Raji (cell line): Measurements from ENCODE around the gene TRAPPC12.

Experiments used
- POLR2A ChIP-seq: IDR thresholded peaks from 2 replicates; pipeline ENCODE4 v1.6.1; 2011; ENCODE audit warnings: low read depth, low read length, control low read depth; ENCODE audit not compliant: insufficient read depth

Gene TRAPPC12

DNA sequence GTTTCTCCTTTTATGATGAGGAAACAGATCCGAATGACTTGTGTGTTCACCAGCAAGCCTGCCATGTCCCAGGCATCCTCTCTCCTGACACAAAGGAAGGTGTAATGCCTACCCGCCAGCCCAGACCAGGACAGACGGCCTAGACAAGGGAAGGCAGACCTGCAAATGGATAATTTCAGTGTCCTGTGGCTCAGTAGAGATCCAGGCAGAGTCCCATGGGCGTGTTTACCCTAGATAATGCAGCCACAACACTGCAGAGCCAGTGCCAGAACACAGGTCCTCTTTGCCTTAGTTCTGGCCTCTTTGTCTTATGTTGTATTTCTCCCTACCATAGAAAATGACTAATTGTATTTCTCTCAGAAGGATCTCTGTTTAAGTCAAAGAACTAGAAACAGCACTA lies 12.7 kb downstream of the TRAPPC12 start:
- TF ChIP-seq POLR2A, result no peak

DNA sequence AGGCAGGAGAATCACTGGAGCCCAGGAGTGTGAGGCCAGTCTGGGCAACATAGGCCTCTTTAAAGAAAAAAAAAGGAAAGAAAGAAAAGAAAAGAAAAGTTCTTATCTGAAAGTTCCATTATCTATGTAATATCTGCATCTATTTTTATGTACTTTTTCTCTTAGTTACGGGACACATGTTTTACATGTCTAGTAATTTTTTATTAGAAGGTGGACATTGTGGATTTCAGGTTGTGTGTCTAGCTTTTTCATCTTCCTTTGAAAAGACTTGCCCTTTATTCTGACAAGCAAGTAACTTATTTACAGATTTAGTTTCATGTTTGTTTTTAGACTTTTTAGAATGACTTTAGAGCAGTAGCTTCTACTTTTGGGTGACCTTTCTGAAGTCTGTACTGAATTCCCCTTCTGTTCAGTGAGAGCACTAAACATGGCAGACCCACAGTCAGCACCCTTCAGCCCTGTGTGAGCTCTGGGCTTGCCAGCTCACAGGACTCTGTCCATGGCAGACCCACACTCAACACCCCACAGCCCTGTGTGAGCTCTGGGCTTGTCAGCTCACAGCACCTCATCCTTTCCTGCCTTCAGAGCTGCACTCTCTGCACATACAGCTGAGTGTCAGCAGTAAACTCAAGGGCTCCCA lies 17.5 kb downstream of the TRAPPC12 start:
- no peak for TF ChIP-seq POLR2A

DNA sequence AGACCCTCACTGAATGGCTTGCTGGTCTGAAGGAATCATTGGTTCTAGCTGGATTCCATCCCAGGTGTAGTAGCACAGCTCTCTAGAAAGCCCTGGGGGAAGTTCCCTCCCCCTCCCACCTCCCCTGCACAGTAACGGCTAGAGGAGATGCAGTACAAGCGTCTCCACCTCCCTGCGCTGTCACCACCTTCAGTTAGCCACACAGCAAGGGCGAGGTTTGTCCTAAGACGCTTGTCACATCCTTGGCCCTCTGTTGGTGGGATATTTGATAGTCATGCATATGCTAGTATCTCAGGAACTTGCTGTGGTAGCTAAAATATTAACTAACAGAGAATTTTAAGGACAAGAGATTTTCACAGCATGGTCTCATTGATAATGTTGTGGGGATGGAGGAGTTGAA lies 19.4 kb downstream of the TRAPPC12 start:
- TF ChIP-seq POLR2A, result no peak

DNA sequence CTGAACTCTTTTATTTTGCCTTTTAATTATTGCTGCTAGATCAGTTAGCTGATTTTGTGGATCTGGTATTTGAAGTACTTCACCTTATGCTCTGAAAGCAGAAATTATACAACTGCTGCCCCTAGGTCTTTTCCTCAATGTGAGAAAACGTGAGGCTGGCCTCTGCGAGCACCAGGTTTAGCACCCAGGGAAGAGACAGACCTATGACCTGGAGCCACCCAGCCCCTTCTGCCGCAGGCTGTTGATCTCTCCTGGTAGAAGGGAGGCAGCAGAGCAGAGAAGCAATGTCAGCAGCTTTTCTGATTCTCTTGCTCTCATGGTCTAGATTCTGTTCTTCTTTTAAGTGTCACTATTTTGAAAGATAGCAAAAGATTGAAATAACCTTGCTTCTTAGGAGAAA lies 19.9 kb downstream of the TRAPPC12 start:
- TF ChIP-seq POLR2A, result no peak

DNA sequence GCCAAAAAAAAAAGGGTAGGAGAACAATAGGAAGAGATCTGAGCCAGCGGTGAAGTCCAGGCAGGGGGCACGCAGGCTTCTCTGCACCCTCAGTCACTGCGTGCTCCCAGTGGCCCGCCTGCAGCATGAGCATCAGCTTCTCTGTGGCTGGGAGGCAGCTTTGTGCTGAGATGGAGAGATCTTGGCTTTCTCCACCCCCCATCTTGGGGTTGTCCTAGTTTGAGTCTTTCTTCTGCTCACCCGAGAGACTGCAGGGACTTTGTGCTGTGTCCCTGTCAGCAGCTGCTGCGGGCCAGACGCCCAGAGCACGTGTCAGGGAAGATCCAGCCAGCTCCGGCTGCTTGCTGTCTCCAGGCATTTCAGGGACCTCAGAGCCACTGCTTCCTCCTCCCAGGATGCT lies 20.3 kb downstream of the TRAPPC12 start:
- no peak for TF ChIP-seq POLR2A

DNA sequence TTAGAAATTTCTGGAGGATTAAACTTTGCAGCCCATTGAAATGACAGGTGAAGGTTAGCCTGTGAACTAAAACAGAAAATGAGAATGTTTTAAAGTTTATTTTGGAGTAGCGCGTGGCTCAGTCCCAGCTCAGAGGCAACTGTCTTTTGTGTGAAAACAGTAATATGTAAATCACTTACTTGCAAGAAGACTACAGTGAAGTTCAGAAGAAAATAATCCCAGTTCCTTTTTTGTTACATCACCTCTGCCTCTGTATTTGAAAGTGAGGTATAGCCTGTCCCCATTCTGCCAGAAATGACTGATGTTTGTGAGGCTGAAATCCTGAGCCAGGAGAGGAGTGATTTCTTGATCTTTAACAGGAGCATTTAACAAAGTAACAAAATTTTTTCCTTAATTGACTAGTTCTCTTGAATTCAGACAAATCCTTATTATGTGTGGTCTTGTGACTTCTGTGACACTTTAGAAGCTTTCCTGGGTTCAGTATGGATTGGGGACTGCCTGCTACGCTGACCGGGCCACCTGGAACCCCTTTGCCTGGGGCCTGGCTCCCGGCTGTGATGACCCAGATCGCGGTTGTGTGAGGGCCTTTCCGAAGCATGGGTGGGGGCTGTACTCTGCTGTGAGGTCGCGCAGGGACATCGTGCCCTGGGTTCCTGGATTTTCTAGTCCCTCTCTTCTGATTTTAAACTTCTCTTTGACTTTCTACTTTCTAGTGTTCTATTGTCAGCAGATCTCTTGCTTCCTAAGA lies 24.3 kb downstream of the TRAPPC12 start:
- no peak for TF ChIP-seq POLR2A

DNA sequence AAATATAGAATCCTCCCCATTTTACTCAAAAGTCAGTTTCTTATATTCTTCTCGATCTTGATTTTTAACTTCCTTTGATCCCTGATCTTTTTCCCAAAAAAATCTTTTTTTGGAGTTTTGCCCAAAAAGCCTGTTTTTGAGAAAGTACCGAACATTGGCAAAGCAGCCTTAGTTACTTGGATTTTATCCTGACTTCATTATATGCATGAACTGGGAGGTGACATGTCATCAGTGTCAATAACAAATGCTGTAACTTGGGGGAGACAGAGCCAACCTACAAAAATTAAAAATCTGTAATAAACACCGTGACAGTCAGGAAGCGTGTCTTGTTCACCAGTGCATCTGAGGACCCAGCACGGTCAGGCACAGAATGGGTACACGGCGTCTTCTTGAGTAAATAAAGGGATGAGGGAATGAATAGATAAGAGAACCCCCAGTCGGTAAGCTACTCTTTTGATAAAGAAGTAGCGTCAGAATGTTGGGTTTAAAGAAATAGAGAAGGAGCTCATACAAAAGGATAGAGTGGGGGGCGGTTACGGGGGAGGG lies 24.9 kb downstream of the TRAPPC12 start:
- no peak for TF ChIP-seq POLR2A

DNA sequence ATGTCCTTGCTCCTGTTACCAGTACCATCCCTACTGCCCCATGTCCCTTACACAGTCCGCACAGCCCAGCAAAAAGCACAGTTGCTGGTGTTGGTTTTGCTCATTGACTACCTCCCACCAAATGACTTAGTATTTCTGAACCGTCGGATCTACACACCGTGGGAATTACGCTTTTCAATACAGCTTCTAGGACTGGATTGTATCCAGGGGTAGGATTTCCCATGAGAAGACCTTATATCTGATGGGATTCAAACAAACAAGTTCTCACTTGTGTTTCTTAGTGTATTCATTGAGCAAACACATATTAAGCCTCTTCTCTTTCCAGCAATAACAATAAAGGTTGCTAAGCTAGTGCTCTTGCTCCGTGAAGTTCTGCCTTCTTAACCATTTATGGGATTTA lies 25.8 kb downstream of the TRAPPC12 start:
- no peak for TF ChIP-seq POLR2A

DNA sequence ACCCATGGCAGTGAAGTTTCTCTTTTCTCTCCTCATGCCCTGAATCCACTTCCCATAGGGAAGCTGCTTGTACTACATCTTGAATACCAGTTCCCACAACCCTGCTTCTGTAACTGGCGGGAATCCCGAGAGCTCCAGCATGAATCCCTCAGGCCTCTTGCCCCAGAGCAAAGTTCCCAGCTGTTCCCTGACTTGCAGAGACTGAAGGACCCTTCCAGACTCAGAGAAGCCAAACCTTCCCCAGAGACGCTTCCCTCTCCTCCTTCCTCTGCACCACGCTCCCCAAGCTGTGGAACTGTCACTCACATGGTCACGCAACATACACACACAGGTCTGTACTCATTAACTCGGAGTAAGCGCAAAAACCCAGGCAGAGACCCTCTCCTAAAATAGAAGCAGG lies 26.4 kb downstream of the TRAPPC12 start:
- no peak for TF ChIP-seq POLR2A

DNA sequence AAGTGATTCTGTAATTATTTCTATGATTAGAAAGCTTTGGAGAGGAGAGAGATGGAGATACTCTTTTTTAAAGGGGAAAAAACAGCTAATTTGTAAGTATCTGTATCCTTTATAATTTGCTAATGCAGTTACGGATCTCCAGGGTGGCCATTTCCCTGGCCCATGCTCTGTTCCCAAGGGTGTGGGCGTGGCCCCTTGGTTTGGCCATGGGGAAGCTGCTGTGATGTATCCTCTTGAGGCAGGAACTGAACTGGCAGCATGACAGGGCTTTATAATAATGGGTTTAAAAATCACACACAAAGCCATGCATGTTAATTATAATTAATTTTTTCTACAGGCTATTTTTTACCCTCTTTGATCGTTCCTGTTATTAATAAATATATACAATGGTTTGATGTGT lies 27.0 kb downstream of the TRAPPC12 start:
- no peak for TF ChIP-seq POLR2A

DNA sequence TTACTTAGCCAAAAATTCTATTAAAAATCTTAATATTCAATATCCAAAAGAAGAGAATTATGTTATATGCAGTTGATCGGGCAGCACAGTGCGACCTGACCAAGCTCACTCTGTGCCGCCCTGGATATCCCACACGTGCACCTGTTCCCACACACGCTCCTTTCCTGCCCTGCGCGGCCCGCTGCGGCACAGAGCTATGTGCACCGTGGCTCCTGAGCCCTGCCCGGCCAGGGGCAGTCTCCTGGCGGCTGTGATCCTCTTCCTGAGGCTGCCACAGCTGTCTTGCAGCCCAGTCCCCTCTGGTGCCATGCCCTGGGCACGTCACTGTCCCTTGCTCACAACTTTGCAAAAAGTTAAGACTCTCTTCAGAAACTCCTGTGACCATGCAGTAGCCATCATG lies 29.3 kb downstream of the TRAPPC12 start:
- TF ChIP-seq POLR2A, result no peak

DNA sequence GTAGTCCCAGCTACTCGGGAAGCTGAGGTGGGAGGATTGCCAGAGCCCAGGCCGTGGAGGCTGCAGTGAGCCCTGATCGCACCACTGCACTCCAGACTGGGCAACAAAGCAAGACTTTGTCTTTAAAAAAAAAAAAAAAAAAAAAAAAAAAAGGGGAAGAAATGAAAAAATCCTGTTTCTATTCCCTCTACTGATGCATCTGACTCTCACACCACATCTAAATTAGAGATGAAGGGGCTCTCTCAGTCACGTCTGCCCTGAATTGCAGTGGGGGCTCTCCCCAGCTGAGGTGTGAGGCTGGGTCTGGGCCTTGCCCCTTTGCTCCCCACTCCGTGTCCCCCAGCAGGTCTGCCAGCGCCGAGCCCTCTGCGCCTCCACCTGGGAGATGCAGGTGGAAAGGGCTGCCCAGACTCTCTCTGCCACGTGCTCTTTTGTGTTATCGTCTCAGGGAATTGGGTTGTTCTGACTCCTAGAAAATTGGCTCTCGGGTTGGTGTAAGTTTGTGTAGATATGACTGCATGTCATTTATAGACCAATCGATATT lies 30.2 kb downstream of the TRAPPC12 start:
- no peak for TF ChIP-seq POLR2A

DNA sequence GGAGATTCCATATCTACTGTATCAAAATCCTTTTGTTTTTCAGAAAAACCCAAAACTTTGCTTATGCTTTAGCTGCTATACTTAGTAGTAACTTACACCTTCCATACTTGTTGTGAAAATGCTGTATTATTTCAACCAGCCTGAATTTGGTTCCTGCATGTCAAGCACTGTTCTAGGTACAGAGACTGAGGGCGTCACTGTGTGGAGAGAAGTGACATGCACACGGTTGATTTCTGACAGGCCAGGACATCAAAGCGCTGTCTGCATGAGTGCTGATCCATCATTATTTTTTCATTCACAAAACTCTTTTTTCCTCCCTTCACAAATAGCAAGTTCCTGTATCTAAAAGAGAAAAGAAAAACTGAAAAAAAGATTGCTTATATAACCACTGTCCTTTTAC lies 31.6 kb downstream of the TRAPPC12 start:
- no peak for TF ChIP-seq POLR2A

DNA sequence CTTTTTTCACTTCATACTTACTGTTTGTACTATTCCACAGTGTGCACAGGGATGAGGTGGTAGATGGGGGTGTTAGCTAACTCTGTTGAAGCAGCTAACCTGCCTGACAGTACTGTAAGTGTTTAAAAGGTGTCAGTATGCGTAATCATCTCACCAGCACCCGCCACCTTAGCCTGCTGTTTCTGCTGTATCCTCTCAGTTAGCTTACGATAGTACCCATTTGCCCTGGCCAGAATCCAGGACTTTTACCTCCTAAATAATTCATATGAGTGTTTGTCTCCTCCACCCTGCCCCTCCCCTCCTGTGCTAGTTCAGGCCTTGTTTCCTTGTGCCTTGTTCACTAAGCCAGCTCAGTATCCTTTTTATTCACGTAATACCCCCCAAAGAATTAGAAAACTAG lies 34.2 kb downstream of the TRAPPC12 start:
- no peak for TF ChIP-seq POLR2A

DNA sequence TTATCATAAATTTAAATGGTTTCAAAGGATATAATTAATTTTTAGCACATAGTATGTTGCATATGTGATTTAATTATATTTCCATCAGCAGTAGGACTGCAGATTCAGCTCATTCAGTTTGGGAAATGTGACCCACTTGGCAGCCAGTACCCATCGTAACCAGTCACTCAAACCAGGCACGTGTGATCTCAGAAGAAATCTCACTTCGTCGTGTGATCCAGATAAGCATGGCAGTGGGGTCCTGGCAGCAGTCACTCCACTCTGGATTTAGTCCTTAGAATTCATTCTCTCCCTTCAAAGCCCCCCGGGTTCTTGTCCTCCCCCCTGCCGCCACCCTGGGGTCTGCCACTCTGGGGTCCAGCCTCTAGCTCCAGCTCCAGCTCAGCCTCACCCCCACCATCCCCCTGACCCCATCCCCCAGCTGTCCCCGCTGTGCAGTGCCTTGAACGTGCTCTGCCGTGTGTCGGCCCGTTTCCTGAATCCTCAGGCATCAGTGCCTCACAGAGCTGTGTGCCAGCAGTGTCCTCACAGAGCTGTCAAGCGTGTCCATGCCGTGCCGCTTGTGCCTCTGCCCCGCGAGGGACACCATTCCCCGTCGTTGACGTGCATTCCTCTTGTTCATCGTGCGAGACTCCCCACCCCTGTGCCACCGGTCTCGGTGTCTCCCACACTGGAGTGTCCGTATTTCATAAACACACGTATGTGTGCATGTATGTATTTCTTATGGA lies 34.8 kb downstream of the TRAPPC12 start:
- no peak for TF ChIP-seq POLR2A
